Middle frontal gyrus (tissue), 1 donor: ENCODE data around the gene CTNND2.

Experiments used
- DNase-seq: peaks from one replicate; pipeline ENCODE4 v3.0.0-alpha.2; 2015; ENCODE audit warnings: low spot score; ENCODE audit errors: extremely low spot score

The CTNND2 gene

DNA sequence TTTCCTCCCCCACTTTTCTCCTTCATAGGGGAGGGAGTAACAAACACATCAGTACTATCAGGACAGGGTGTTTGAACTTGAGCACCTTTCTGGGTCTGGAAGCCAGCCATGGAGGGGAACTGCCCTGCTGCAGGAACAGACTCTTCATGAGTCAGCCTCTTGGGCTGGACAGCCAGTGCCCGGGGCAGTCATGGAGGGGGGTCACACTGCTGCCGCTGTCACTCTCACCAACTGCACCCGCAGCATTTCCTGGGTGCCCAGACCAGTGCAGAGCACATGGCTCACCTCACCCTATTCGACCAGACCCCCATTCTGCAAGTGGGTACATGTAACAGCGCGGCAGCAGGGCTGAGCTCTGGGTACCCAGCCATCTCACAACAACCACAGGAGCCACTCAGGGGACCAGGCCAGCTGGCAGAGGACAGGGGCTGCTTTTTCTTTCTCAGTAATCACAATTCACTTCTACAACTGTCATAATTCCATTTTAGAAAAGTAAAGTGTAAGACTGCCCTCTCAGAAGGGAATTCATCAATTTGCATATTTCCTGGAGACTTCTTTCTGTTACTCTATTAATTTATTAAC, 118.4 kb downstream of the CTNND2 start:
- no peak for DNase-seq

DNA sequence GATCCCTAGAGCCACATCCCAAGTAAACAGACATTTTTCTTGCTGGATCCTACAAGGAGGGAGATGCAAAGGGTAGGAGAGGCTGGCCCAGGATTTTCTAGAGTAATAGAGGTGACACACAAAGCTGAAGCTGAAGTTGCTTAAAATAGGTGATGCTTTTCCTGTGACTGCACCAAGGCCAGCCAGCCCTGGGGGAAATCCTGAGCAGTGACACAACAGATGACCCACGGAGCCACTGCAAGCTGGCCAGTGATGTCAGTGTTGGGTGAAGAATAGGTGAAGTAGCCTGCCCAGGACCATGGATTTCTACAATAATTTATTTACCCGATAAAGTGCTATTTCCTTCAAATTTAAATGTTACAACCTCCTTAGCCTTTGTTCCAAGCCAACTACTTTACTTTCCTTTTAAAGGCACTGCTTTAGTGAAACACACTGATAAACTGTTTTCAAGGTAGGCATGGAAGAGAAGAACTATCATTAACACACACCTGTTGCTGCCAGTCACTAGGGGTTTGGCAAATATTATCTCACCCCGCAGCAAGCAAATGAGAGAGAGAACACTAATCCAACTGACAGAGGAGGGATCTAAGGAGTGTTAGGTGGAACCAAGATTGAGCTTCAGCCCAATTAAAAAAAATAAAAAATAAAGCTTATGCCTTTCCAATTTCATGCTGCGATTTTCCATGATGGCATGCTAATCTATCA, 123.5 kb downstream of the CTNND2 start:
- no peak for DNase-seq

GRCh38 chr5:11777096-11777495, 127.2 kb downstream of the CTNND2 start:
- DNase-seq: no peak

DNA sequence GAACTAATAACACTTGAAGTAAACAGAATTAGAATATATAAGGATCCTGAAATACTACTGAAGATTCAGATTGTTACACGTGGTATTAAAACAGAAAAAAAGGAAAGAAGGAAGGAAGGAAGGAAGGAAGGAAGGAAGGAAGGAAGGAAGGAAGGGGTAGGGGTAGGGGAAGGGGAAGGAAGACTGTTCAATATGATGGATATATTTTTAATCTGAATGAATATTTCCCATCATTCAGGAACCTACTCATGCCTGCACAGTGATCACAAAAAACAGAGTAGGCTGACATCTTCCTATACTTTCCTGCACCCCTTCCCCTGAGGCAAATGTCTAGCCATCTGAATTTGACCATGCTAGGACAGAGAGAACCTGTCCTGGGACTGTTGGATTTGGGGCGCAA, 133.9 kb downstream of the CTNND2 start:
- DNase-seq: no peak

GRCh38 chr5:11760934-11761603, 143.2 kb downstream of the CTNND2 start:
- DNase-seq: no peak

DNA sequence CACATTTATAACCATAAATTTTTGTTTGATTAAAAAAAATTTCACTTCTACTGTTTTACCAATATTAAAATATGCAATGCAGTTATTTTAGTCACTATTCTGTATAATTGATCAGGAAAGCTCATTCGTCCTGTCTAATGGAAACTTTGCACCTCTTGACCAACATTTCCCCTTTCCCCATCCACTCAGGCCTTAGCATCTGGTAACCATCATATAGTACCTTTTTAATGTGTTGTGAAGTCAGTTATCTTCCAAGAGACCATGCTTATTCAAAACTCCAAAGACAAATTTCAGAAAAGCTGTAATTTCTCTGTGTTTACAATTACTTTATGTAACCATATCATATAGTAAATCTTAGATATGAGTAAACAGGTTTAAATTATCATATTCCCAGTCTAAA, 145.9 kb downstream of the CTNND2 start:
- no peak for DNase-seq

DNA sequence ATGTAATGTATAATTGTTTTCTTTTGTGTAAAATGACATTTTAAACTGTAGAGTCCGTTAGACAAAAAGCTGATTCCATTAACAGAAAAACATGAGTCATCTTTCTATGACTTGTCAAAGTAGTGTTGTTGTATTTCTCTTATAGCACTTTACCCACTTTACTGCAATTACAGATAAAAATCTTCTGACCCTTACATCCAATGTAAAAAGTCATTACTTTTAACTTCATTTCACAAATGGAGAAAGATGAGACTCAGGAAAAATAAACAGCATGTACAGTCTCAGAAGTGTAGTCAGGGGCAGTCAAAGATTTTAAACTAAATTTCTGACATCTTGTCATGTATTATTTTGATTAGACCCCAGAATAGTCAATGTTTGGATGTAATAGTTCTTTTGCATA, 146.6 kb downstream of the CTNND2 start:
- DNase-seq: no peak

- no peak for DNase-seq
These were observed 167.2 kb downstream of the CTNND2 start for GRCh38 chr5:11737010-11737409.

GRCh38 chr5:11734369-11734768, 169.9 kb downstream of the CTNND2 start:
- no peak for DNase-seq

DNA sequence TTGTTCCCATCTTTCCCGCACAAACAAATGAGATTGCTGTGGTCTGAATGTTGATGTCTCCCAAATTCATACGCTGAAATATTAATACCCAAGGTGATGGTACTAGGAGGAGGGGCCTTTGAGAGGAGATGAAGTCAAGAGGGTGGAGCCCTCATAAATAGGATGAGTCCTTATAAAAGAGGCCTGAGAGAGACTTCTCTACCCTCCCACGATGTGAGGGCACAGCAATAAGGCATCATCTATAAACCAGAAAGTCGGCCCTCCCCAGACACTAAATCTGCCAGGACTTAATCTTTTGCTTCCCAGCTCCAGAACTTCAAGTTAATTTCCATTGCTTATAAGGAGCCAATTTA, 170.4 kb downstream of the CTNND2 start:
- no peak for DNase-seq

DNA sequence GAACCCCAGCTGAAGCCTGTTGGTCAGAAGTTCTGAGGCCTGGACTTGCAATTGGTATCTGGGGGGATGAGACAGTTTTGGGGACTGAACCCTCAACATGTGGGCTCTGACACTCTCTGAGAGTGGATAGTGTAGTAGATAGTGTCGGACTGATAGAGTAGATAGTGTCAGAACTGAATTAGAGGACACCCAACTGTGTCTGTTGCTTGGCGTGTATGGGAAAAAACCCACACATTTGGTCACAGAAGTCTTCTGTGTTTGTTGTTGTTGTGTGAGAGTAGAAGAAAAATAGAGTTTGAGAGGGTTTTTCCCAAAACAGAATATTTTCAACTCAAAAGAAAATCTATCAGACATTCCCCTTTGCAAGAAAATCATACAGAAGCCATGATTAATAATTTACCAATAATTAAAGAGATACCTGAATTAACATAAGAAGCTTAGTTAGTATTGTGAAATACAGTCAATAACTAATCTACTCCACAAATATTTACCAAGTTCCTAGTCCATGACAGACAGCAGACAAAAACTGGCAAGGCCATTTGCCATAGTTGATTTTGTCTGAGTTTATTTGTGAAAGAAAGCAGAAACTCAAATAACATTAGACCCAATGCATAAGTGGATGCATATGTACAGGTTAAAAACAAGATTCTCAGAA, 170.9 kb downstream of the CTNND2 start:
- DNase-seq: no peak

DNA sequence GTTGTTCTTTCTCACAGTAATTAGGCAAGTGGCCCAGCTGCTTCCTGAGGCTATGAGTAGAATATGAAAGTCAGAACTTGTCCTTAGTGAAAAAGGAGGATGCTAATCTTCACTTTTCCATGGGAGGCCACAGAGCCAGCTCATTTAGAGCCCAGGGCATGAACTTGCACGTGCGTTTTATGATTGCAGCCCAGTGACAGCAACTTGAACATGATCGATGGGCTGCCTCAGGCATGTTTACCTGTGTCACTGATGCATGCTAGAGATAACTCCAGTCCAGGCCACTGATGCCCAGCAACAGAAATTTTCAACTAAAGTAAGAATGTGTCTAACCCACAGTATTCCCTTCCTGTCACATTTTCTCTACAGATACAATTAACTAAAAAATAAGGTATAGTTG, 179.3 kb downstream of the CTNND2 start:
- no peak for DNase-seq

- DNase-seq: peak; percentile 33
These were observed 184.3 kb downstream of the CTNND2 start for GRCh38 chr5:11719888-11720481.

- DNase-seq: no peak
These were observed 188.6 kb downstream of the CTNND2 start for GRCh38 chr5:11715461-11716196.

DNA sequence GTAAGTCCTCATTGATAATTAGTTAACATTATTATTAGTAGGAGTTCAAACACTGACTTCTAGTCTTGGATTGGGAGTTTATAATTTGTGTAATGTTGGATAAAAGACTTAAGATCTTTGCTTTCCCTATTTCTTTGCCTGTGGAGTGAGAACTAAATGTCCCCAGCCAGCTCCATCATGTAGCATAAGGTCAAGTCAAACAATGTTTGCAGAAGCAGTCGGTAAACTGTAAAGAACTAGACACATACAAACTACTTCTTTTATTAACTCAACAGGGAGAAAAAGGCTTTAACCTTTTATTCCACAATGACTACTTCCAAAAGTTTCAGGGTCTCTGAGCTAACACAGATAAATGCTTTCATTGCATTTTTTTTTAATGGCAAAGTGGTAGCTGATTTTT, 192.3 kb downstream of the CTNND2 start:
- DNase-seq: no peak

- no peak for DNase-seq
These were observed 195.2 kb downstream of the CTNND2 start for GRCh38 chr5:11709021-11709420.

DNA sequence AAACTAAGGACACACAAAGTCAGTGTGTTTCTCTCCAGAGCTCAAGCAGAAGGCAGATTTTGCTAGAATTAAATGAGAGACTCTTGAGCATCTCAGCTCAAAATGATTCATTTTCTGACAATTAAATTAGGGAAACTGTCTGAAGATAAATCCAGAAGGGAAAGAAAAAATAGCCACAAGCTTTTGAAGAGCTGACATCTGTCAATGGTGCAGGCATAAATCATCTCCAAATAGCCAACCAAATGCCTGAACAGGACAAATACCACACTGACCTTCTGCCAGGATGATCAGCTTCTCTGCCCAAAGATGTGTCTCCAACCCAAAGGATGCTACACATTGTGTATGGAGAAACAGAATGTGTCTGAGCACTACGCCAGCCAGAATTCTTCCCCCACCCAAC, 199.3 kb downstream of the CTNND2 start:
- no peak for DNase-seq

GRCh38 chr5:11700391-11700790, 203.9 kb downstream of the CTNND2 start:
- no peak for DNase-seq

DNA sequence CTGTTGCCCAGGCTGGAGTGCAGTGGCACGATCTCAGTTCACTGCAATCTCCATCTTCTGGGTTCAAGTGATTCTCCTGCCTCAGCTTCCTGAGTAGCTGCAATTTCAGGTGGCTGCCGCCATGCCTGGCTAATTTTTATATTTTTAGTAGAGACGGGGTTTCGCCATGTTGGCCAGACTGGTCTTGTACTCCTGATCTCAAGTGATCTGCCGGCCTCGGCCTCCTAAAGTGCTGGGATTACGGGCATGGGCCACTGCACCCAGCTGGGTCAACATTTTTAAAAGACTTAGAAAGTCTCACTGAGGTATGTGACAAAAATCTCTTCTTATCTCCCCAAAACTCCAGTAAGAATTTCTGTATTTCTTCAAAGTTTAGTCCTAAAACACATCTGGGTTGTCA, 211.6 kb downstream of the CTNND2 start:
- no peak for DNase-seq

- no peak for DNase-seq
These were observed 216.7 kb downstream of the CTNND2 start for GRCh38 chr5:11687498-11687897.

DNA sequence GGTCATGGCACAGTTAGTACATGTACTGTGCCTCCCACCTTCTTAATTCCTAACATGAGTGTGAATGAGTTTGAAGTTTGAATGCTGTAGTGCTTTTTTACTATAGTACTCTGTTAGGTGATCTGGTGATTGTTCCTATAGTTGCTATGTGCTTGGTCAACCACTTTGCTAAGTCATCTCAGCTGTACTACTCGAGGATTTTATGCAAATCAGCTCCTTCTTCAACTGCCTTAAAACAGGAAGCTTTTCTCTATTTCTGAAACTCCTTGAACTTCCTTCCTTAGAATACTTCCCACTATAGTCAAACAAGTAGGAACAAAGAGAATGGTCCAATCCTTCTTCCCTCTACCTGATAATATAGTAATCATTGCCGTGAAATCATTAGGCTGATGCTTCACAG, 219.6 kb downstream of the CTNND2 start:
- no peak for DNase-seq
